AG10803 (cell line): ENCODE results near the gene BMP2K.

ENCODE experiments used
- DNase-seq: peaks from one replicate; pipeline ENCODE4 v3.0.0; 2010; ENCODE audit warnings: low read depth
- H3K4me3 ChIP-seq: 2 replicates; pipeline ENCODE4 v1.5.1; 2011; ENCODE audit warnings: mild to moderate bottlenecking, low read length, control low read depth
- TF ChIP-seq, protein P1 (sequence below): conservative IDR thresholded peaks from 2 replicates; pipeline ENCODE4 v1.5.1; 2011; ENCODE audit warnings: mild to moderate bottlenecking, low read length, control low read depth, inconsistent platforms

The BMP2K gene

DNA sequence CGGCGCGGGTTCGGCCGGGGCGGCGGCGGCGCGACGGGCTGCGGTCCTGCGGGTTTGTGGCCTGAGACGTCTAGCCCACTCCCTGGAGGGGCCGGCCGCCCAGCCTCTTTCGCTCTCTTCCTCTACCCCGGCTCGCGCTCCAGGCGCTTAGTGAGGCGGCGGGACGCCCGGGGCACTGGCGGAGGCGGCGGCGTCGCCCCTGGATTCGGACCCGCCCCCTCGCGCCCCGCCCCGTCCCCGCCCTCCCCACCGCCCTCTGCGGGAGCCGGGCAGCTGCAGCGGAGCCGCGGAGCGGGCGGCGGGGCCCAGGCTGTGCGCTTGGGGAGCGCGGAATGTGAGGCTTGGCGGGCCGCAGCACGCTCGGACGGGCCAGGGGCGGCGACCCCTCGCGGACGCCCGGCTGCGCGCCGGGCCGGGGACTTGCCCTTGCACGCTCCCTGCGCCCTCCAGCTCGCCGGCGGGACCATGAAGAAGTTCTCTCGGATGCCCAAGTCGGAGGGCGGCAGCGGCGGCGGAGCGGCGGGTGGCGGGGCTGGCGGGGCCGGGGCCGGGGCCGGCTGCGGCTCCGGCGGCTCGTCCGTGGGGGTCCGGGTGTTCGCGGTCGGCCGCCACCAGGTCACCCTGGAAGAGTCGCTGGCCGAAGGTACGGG lies at the start of gene BMP2K:
Gene BMP2K, plus strand, starts transcription at position 272 of the 650 bp plus-strand sequence. Its CDS starts 194 bp downstream, at position 466.
- TF ChIP-seq, protein P1, sequence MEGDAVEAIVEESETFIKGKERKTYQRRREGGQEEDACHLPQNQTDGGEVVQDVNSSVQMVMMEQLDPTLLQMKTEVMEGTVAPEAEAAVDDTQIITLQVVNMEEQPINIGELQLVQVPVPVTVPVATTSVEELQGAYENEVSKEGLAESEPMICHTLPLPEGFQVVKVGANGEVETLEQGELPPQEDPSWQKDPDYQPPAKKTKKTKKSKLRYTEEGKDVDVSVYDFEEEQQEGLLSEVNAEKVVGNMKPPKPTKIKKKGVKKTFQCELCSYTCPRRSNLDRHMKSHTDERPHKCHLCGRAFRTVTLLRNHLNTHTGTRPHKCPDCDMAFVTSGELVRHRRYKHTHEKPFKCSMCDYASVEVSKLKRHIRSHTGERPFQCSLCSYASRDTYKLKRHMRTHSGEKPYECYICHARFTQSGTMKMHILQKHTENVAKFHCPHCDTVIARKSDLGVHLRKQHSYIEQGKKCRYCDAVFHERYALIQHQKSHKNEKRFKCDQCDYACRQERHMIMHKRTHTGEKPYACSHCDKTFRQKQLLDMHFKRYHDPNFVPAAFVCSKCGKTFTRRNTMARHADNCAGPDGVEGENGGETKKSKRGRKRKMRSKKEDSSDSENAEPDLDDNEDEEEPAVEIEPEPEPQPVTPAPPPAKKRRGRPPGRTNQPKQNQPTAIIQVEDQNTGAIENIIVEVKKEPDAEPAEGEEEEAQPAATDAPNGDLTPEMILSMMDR: no peak
- peak; percentile 77 for DNase-seq
- peak within 1 kb of the TSS; percentile 90 for H3K4me3 ChIP-seq

- DNase-seq: no peak
- H3K4me3 ChIP-seq: no peak overlapping the region
- TF ChIP-seq, protein P1: no peak
These were observed 49.6 kb upstream of the BMP2K start for GRCh38 chr4:78726546-78726945.

DNA sequence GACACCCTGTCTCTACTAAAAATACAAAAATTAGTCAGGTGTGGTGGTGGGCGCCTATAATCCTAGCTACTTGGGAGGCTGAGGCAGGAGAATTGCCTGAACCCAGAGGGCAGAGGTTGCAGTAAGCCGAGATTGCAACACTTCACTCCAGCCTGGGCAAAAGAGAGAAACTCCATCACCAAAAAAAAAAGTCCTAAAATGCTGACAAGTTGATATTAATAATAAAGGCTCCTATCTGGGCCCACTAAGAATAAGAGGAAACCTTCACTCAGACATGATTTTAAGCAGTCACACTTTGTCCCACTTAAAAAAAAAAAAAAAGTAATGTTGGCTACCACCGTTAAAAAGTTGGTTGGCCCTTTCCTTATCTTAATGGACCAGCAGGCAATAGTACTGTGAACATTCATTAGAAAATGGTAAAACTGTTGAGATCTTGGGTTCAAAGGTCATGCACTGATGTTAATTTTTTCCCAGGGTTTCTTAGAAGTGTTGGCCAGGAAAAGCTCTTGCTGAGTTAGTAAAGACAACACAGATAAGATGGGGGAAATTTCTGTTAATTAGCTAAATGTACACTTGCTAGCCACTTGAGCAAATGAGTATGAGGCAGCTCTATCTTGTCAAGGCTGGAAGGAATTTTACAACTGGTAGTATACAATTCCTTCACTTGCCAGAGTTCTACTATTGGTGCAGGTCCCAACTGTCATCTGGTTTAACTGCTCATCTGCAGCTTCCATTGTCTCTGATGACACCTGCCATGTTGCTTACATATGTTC lies 43.6 kb upstream of the BMP2K start:
- H3K4me3 ChIP-seq: no peak overlapping the region
- TF ChIP-seq, protein P1: no peak
- DNase-seq: no peak

- DNase-seq: no peak
- no peak overlapping the region for H3K4me3 ChIP-seq
- TF ChIP-seq, protein P1: no peak
These were observed 41.5 kb upstream of the BMP2K start for GRCh38 chr4:78734441-78735162.

DNA sequence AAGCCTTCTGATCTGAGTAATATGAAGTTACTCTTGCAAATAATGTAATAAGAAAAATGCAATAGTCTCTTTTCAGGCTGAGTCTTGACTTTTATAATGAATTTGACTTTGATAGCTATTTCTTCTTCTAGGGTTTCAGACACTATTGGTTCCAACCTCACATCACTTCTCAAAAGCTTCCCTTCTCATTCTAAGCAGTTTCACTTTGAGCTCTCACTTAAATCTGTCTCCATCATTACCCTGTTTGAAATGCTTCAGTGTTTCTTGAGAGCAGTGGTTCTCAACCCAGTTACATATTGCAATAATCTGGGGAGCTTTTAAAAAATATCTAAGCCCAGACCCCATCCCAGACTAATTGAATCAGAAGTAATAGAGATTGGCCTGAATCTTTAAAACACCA lies 40.5 kb upstream of the BMP2K start:
- no peak for DNase-seq
- TF ChIP-seq, protein P1: no peak
- no peak overlapping the region for H3K4me3 ChIP-seq

DNA sequence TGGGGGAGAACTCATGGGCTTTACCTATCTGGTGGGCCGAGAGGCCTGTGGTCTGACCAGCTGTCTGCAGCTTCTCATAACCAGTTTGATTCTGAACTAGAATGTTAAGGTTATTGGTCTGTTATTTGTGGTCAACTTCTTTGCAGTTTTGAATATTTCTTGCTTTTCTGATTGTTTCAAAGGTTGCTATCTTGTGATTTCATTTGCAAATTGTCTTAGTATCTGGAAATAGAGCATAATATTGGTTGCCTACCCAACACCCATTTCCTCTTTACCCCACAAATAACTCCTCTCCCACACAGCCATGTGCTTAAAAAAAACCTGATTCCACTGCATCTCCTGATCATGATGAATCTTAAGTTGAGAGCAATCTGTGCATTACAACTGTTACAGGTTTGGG lies 39.1 kb upstream of the BMP2K start:
- DNase-seq: no peak
- TF ChIP-seq, protein P1: no peak
- no peak overlapping the region for H3K4me3 ChIP-seq
